Activated CD4-positive, alpha-beta T cell treated with anti-CD3 and anti-CD28 coated beads, Interleukin-2, amount 10 ng/mL, durations not matched to agents 7 days and 5 days (primary cell): ENCODE measurements around the gene SFXN1. TPM values are rescaled to one million over a fixed set of nuclear protein-coding genes. Genes with fewer than 3 reads are reported as not detected.
A peak's percentile ranks its signal among the peaks of the same experiment; 100 is the strongest.

ENCODE experiments used
- CTCF ChIA-PET: fragments of 350-600 bp; sonication (Branson Sonifier 250); formaldehyde crosslinking; loops from one replicate; lab custom pipeline; 2021; ENCODE audit warnings: antibody characterized with exemption; lab: Charles Lee
- POLR2A ChIA-PET: fragments of 350-600 bp; sonication (Branson Sonifier 250); formaldehyde crosslinking; loops from one replicate; lab custom pipeline; 2021; ENCODE audit warnings: antibody characterized with exemption; lab: Charles Lee
- DNase-seq: peaks from one replicate; pipeline ENCODE4 v3.0.0-alpha.2; 2020
- H3K27ac Mint-ChIP-seq: one replicate; pipeline ENCODE4 v1.8.0; 2021; ENCODE audit warnings: mild to moderate bottlenecking, moderate library complexity, mixed read lengths
- H3K27me3 Mint-ChIP-seq: one replicate; pipeline ENCODE4 v1.8.0; 2021; ENCODE audit warnings: mixed read lengths
- H3K36me3 Mint-ChIP-seq: one replicate; pipeline ENCODE4 v1.8.0; 2021; ENCODE audit warnings: low read depth, mixed read lengths
- H3K4me1 Mint-ChIP-seq: one replicate; pipeline ENCODE4 v1.8.0; 2021; ENCODE audit warnings: mixed read lengths
- H3K4me3 Mint-ChIP-seq: one replicate; pipeline ENCODE4 v1.8.0; 2021; ENCODE audit warnings: mild to moderate bottlenecking, moderate library complexity, mixed read lengths
- H3K9me3 Mint-ChIP-seq: one replicate; pipeline ENCODE4 v1.8.0; 2021; ENCODE audit warnings: mixed read lengths
- total RNA-seq, 2 experiments: library from RNA; stranded (reverse); gene quantifications; one replicate each; pipeline ENCODE4 v1.2.3, GENCODE V29; 2021

SFXN1 gene
- total RNA-seq, 2 experiments from 2014 or later = 149 to 163 TPM

GRCh38 chr5:175467983-175468690, 10.2 kb upstream of the SFXN1 start:
- POLR2A ChIA-PET = no interaction called here
- Mint-ChIP-seq H3K4me1 (peaks cover 14% of the 10 kb centered on the region), H3K27ac (no peak overlapping the region), H3K36me3 (no peaks in the 10 kb centered on the region), H3K9me3 (no peaks in the 10 kb centered on the region), H3K27me3 (peaks cover 15% of the 10 kb centered on the region), H3K4me3 (no peak overlapping the region)
- CTCF ChIA-PET = interaction anchor here (0.6 to 1.2 kb wide), 2 partner anchors 17 to 257 kb away, joined by 3 read pairs; no protein-coding TSS in a partner anchor
- no peak for DNase-seq

GRCh38 chr5:175468892-175469291, 9.5 kb upstream of the SFXN1 start:
- H3K4me1 Mint-ChIP-seq = peaks cover 14% of the 10 kb centered on the region
- no peak overlapping the region for H3K27ac Mint-ChIP-seq
- no peak overlapping the region for H3K4me3 Mint-ChIP-seq
- no peak for DNase-seq
- no peaks in the 10 kb centered on the region for H3K36me3 Mint-ChIP-seq
- ChIA-PET CTCF (interaction anchor here (0.6 kb wide), 1 partner anchor 256 kb away, joined by 3 read pairs; no protein-coding TSS in a partner anchor), POLR2A (no interaction called here)
- peaks cover 15% of the 10 kb centered on the region for H3K27me3 Mint-ChIP-seq
- no peaks in the 10 kb centered on the region for H3K9me3 Mint-ChIP-seq

- peaks cover 21% of the 10 kb centered on the region for H3K27me3 Mint-ChIP-seq
- no peaks in the 10 kb centered on the region for H3K36me3 Mint-ChIP-seq
- CTCF ChIA-PET = no interaction called here
- POLR2A ChIA-PET = no interaction called here
- DNase-seq = no peak
- no peak overlapping the region for H3K27ac Mint-ChIP-seq
- no peak overlapping the region for H3K4me3 Mint-ChIP-seq
- no peaks in the 10 kb centered on the region for H3K9me3 Mint-ChIP-seq
- H3K4me1 Mint-ChIP-seq = peaks cover 8% of the 10 kb centered on the region
These were observed 8.4 kb upstream of the SFXN1 start for GRCh38 chr5:175469916-175470315.

- no peak for DNase-seq
- Mint-ChIP-seq H3K9me3 (no peaks in the 10 kb centered on the region), H3K4me3 (no peak overlapping the region), H3K4me1 (peaks cover 5% of the 10 kb centered on the region), H3K27ac (no peak overlapping the region), H3K27me3 (peaks cover 23% of the 10 kb centered on the region), H3K36me3 (no peaks in the 10 kb centered on the region)
- ChIA-PET CTCF (no interaction called here), POLR2A (no interaction called here)
These were observed 7.6 kb upstream of the SFXN1 start for GRCh38 chr5:175470781-175471180.

GRCh38 chr5:175471196-175471595, 7.2 kb upstream of the SFXN1 start:
- Mint-ChIP-seq H3K4me3 (no peak overlapping the region), H3K27ac (no peak overlapping the region), H3K9me3 (no peaks in the 10 kb centered on the region), H3K27me3 (peaks cover 25% of the 10 kb centered on the region), H3K36me3 (no peaks in the 10 kb centered on the region), H3K4me1 (peaks cover 5% of the 10 kb centered on the region)
- ChIA-PET POLR2A (no interaction called here), CTCF (no interaction called here)
- no peak for DNase-seq

GRCh38 chr5:175471628-175472027, 6.7 kb upstream of the SFXN1 start:
- Mint-ChIP-seq H3K9me3 (no peaks in the 10 kb centered on the region), H3K36me3 (no peaks in the 10 kb centered on the region), H3K27ac (no peak overlapping the region), H3K4me3 (no peak overlapping the region), H3K4me1 (peaks cover 7% of the 10 kb centered on the region), H3K27me3 (peaks cover 25% of the 10 kb centered on the region)
- ChIA-PET CTCF (no interaction called here), POLR2A (no interaction called here)
- no peak for DNase-seq

- H3K4me1 Mint-ChIP-seq = peaks cover 7% of the 10 kb centered on the region
- ChIA-PET POLR2A (no interaction called here), CTCF (interaction anchor here (0.8 kb wide), 1 partner anchor 287 kb away, joined by 3 read pairs; no protein-coding TSS in a partner anchor)
- no peak overlapping the region for H3K27ac Mint-ChIP-seq
- no peaks in the 10 kb centered on the region for H3K36me3 Mint-ChIP-seq
- H3K9me3 Mint-ChIP-seq = no peaks in the 10 kb centered on the region
- no peak overlapping the region for H3K4me3 Mint-ChIP-seq
- peaks cover 23% of the 10 kb centered on the region for H3K27me3 Mint-ChIP-seq
- DNase-seq = no peak
These were observed 6.0 kb upstream of the SFXN1 start for GRCh38 chr5:175472378-175472777.

- Mint-ChIP-seq H3K27me3 (peaks cover 19% of the 10 kb centered on the region), H3K27ac (no peak overlapping the region), H3K4me3 (no peak overlapping the region), H3K4me1 (peaks cover 17% of the 10 kb centered on the region), H3K36me3 (peaks cover 10% of the 10 kb centered on the region), H3K9me3 (no peaks in the 10 kb centered on the region)
- ChIA-PET CTCF (interaction anchor here (3.7 kb wide), 1 partner anchor 11 kb away, joined by 31 read pairs; no protein-coding TSS in a partner anchor), POLR2A (no interaction called here)
- DNase-seq = no peak
These were observed 3.1 kb upstream of the SFXN1 start for GRCh38 chr5:175475248-175475647.

- H3K4me1 Mint-ChIP-seq = peaks cover 33% of the 10 kb centered on the region
These were observed 920 bp upstream of the SFXN1 start for GRCh38 chr5:175477440-175477839.

GRCh38 chr5:175478008-175478383, 364 bp upstream of the SFXN1 start:
- ChIA-PET POLR2A (interaction anchor here (0.6 to 0.7 kb wide), 3 partner anchors 12 to 260 kb away, joined by 3 to 5 read pairs (median 4); no protein-coding TSS in a partner anchor), CTCF (interaction anchor here (1.3 to 3.7 kb wide), 2 partner anchors 9 to 14 kb away, joined by 4 to 31 read pairs; no protein-coding TSS in a partner anchor)
- Mint-ChIP-seq H3K4me1 (peaks cover 37% of the 10 kb centered on the region), H3K27me3 (peaks cover 18% of the 10 kb centered on the region), H3K4me3 (peak overlapping the region; percentile 77), H3K9me3 (no peaks in the 10 kb centered on the region), H3K27ac (peak overlapping the region; percentile 84), H3K36me3 (peaks cover 35% of the 10 kb centered on the region)
- DNase-seq = no peak

More at GRCh38 chr5:175477440-175477839, 920 bp upstream of the SFXN1 start:
- no peak for DNase-seq
- H3K27ac Mint-ChIP-seq = no peak overlapping the region
- CTCF ChIA-PET = interaction anchor here (1.3 to 3.7 kb wide), 2 partner anchors 10 to 13 kb away, joined by 4 to 31 read pairs; no protein-coding TSS in a partner anchor
- peaks cover 18% of the 10 kb centered on the region for H3K27me3 Mint-ChIP-seq
- no peaks in the 10 kb centered on the region for H3K9me3 Mint-ChIP-seq
- H3K4me3 Mint-ChIP-seq = peak overlapping the region; percentile 77
- peaks cover 30% of the 10 kb centered on the region for H3K36me3 Mint-ChIP-seq
- POLR2A ChIA-PET = no interaction called here

- Mint-ChIP-seq H3K4me3 (peak overlapping the region; percentile 88), H3K4me1 (peaks cover 50% of the 10 kb centered on the region), H3K36me3 (peaks cover 48% of the 10 kb centered on the region), H3K27me3 (peaks cover 15% of the 10 kb centered on the region), H3K9me3 (no peaks in the 10 kb centered on the region), H3K27ac (peak overlapping the region; percentile 93)
- DNase-seq = no peak
- CTCF ChIA-PET = interaction anchor here (0.6 to 1.4 kb wide), 3 partner anchors 11 to 47 kb away, joined by 3 to 10 read pairs (median 4); no protein-coding TSS in a partner anchor
- POLR2A ChIA-PET = no interaction called here
These were observed 943 bp downstream of the SFXN1 start for GRCh38 chr5:175479125-175479881.

- ChIA-PET POLR2A (no interaction called here), CTCF (no interaction called here)
- no peak overlapping the region for H3K4me3 Mint-ChIP-seq
- no peaks in the 10 kb centered on the region for H3K27me3 Mint-ChIP-seq
- peaks cover 77% of the 10 kb centered on the region for H3K4me1 Mint-ChIP-seq
- peaks cover 78% of the 10 kb centered on the region for H3K36me3 Mint-ChIP-seq
- no peaks in the 10 kb centered on the region for H3K9me3 Mint-ChIP-seq
- peak overlapping the region; percentile 19 for H3K27ac Mint-ChIP-seq
- DNase-seq = no peak
These were observed 5.0 kb downstream of the SFXN1 start for GRCh38 chr5:175483337-175483736.

GRCh38 chr5:175484322-175484721, 6.0 kb downstream of the SFXN1 start:
- Mint-ChIP-seq H3K36me3 (peaks cover 82% of the 10 kb centered on the region), H3K4me1 (peaks cover 85% of the 10 kb centered on the region), H3K4me3 (no peak overlapping the region), H3K27ac (no peak overlapping the region), H3K27me3 (no peaks in the 10 kb centered on the region), H3K9me3 (no peaks in the 10 kb centered on the region)
- POLR2A ChIA-PET = no interaction called here
- no peak for DNase-seq
- CTCF ChIA-PET = interaction anchor here (0.6 kb wide), 1 partner anchor 16 kb away, joined by 3 read pairs; no protein-coding TSS in a partner anchor
